Smooth muscle cell (in vitro differentiated cells): ENCODE measurements around the gene TEDC2. TPM values are rescaled to one million over a fixed set of nuclear protein-coding genes. Genes with fewer than 3 reads are reported as not detected.

Source experiments
- DNase-seq: peaks from one replicate; lab custom pipeline; 2025; ENCODE audit not compliant: unreplicated experiment; lab: John Stamatoyannopoulos, UW
- H2AFZ ChIP-seq: fragments of 200-600 bp; sonication (generic); 2 replicates; pipeline ENCODE4 v1.6.0; 2016; ENCODE audit warnings: antibody characterized with exemption, low read depth, mild to moderate bottlenecking
- H3F3A ChIP-seq: fragments of 200-600 bp; sonication (generic); 2 replicates; pipeline ENCODE4 v1.6.0; 2017; ENCODE audit warnings: antibody characterized with exemption, low read depth
- H3K27ac ChIP-seq: fragments of 200-600 bp; sonication (generic); 2 replicates; pipeline ENCODE4 v1.5.1; 2016; ENCODE audit warnings: low read depth, mild to moderate bottlenecking
- H3K27me3 ChIP-seq: fragments of 200-600 bp; sonication (generic); 2 replicates; pipeline ENCODE4 v1.6.1; 2016; ENCODE audit warnings: low read depth, mild to moderate bottlenecking
- H3K36me3 ChIP-seq: fragments of 200-600 bp; sonication (generic); 2 replicates; pipeline ENCODE4 v1.5.1; 2016; ENCODE audit warnings: low read depth
- H3K4me1 ChIP-seq: fragments of 200-600 bp; sonication (generic); 2 replicates; pipeline ENCODE4 v1.5.1; 2016; ENCODE audit warnings: low read depth
- H3K4me2 ChIP-seq: fragments of 200-600 bp; sonication (generic); 2 replicates; pipeline ENCODE4 v1.6.0; 2016; ENCODE audit warnings: mild to moderate bottlenecking
- H3K4me3 ChIP-seq: fragments of 200-600 bp; sonication (generic); 2 replicates; pipeline ENCODE4 v1.5.1; 2016; ENCODE audit warnings: mild to moderate bottlenecking
- H3K79me2 ChIP-seq: fragments of 200-600 bp; sonication (generic); 2 replicates; pipeline ENCODE4 v1.6.0; 2016; ENCODE audit warnings: low read depth, mild to moderate bottlenecking
- H3K9ac ChIP-seq: fragments of 200-600 bp; sonication (generic); 2 replicates; pipeline ENCODE4 v1.6.0; 2016; ENCODE audit warnings: low read depth
- H3K9me3 ChIP-seq: fragments of 200-600 bp; sonication (generic); replicated peaks from 2 replicates; pipeline ENCODE4 v1.5.1; 2016; ENCODE audit warnings: low read depth
- H4K20me1 ChIP-seq: fragments of 200-600 bp; sonication (generic); 2 replicates; pipeline ENCODE4 v1.6.0; 2016; ENCODE audit warnings: low read depth
- CTCF ChIP-seq: fragments of 200-600 bp; sonication (generic); IDR thresholded peaks from 2 replicates; pipeline ENCODE4 v1.5.1; 2017; ENCODE audit warnings: borderline replicate concordance, mild to moderate bottlenecking, antibody characterized with exemption; ENCODE audit not compliant: insufficient read depth, poor library complexity, severe bottlenecking
- WGBS: methylation state at CpG from one replicate; pipeline ENCODE4 v1.1.7; 2016; ENCODE audit warnings: low lambda C conversion rate; 5-methylcytosine and 5-hydroxymethylcytosine counted together
- polyA plus RNA-seq: library from polyadenylated mRNA; unstranded; fragments of >200 nt; fragmentation: Nextera tagmentation; extraction: Ambion mirVana; gene quantifications from 2 replicates; pipeline ENCODE4 v1.2.1, GENCODE V29; 2016
- total RNA-seq: library from RNA; depleted of rRNA; stranded (reverse); fragments of >200 nt; gene quantifications from 2 replicates; pipeline ENCODE4 v1.2.3, GENCODE V29; 2014

TEDC2 gene
- total RNA-seq (4.7 and 8.0 TPM in 2 replicates), polyA plus RNA-seq (8.5 and 13.3 TPM in 2 replicates)

GRCh38 chr16:2459647-2460390 is at the start of gene TEDC2:
TSS of gene TEDC2 (plus strand) at chr16:2460109. CDS start at chr16:2460145, 36 bp downstream.
- no peaks in the 10 kb centered on the region for H3F3A ChIP-seq
- H3K36me3 ChIP-seq: no peaks in the 10 kb centered on the region
- H2AFZ ChIP-seq: peak within 1 kb of the TSS; percentile 63
- no peaks in the 10 kb centered on the region for H4K20me1 ChIP-seq
- peak; percentile 82 for DNase-seq
- no peak within 1 kb of the TSS for H3K27ac ChIP-seq
- peaks cover 7% of the 10 kb centered on the region for H3K4me1 ChIP-seq
- no peaks in the 10 kb centered on the region for H3K79me2 ChIP-seq
- no peaks in the 10 kb centered on the region for H3K27me3 ChIP-seq
- no peak for TF ChIP-seq CTCF
- peak within 1 kb of the TSS; percentile 22 for H3K9ac ChIP-seq
- peak within 1 kb of the TSS; percentile 56 for H3K4me3 ChIP-seq
- H3K4me2 ChIP-seq: peak within 1 kb of the TSS; percentile 84
- H3K9me3 ChIP-seq: no peaks in the 10 kb centered on the region
- 2% methylated on average over 59 of the region's 66 CpGs for WGBS

DNA sequence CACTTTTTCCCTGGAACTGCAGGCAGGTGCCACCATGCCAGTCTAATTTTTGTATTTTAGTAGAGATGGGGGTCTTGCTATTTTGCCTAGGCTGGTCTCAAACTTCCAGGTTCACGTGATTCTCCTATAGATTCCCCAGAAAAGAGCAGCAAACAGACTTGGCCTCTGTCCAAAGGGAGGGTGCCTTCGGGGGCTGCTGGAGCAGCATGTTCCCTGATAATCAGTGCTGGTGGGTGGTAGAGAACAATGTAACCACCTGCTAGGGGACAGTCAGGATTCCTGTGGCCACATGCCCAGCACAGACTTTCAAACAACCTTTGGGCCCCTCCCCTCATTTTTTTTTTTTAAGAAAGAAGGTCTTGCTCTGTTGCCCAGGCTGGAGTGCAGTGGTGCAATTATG is 44.8 kb upstream of the TEDC2 start:
- Histone ChIP-seq H3K27ac (no peak overlapping the region), H3K9me3 (no peaks in the 10 kb centered on the region), H2AFZ (no peak overlapping the region), H3K79me2 (no peaks in the 10 kb centered on the region), H4K20me1 (no peaks in the 10 kb centered on the region), H3F3A (no peaks in the 10 kb centered on the region), H3K4me2 (no peak overlapping the region), H3K4me1 (no peaks in the 10 kb centered on the region), H3K9ac (no peak overlapping the region), H3K27me3 (peaks cover 20% of the 10 kb centered on the region), H3K36me3 (no peaks in the 10 kb centered on the region), H3K4me3 (no peak overlapping the region)
- DNase-seq: no peak
- TF ChIP-seq CTCF: no peak
- 82% methylated on average over 2 of the region's 2 CpGs for WGBS

GRCh38 chr16:2420035-2420434 is 39.9 kb upstream of the TEDC2 start:
- Histone ChIP-seq H3K9ac (no peak overlapping the region), H3K9me3 (no peaks in the 10 kb centered on the region), H3F3A (no peaks in the 10 kb centered on the region), H4K20me1 (no peaks in the 10 kb centered on the region), H3K79me2 (no peaks in the 10 kb centered on the region), H3K4me3 (no peak overlapping the region), H3K27me3 (no peaks in the 10 kb centered on the region), H2AFZ (no peak overlapping the region), H3K4me2 (no peak overlapping the region), H3K27ac (no peak overlapping the region), H3K4me1 (no peaks in the 10 kb centered on the region), H3K36me3 (no peaks in the 10 kb centered on the region)
- no peak for TF ChIP-seq CTCF
- DNase-seq: no peak
